ENCODE results near the gene CCDC107.
A peak's percentile ranks its signal among the peaks of the same experiment; 100 is the strongest.
"Not testable (repeated sequence)": the region's sequence is repeated elsewhere in the genome, so short reads cannot be mapped to it uniquely, and the experiment has no call there.

CCDC107 gene

DNA sequence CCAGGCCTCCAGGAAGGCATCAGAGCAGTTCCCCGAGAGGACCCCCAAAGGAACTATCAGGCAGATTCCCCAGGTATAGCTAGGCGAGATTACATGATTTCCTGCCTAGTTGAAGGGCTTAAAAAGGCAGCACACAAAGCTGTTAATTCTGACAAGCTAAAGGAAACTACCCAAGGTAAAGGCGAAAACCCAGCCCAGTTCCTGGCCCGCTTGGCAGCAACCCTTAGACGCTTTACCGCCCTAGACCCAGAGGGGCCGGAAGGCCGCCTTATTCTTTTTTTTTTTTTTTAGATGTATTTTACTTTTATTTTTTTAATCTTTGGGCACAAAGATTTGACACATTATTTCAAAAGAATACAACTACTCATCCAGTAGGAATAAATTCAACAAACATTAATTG, 19.3 kb upstream of the CCDC107 start:
- not testable (repeated sequence) for DNase-seq

DNA sequence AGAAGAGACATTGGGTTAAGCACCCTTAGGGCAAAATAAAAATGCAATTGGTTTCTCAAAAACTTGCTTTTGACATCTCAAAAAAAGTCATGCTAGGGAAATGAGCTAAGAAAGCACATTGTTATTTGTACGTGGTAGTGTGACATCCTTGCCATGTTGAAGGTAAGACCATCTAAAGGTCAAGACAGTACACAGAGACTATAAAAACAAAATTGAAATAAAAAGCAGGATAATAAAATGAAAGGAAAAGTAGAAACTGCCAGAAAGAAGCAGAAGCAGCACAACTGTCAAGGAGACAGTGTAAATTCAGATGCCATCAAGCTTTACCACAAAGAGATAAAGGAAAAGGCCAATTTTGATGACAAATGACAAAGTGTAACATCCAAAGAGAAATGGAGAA, 18.9 kb upstream of the CCDC107 start:
- not testable (repeated sequence) for DNase-seq

DNA sequence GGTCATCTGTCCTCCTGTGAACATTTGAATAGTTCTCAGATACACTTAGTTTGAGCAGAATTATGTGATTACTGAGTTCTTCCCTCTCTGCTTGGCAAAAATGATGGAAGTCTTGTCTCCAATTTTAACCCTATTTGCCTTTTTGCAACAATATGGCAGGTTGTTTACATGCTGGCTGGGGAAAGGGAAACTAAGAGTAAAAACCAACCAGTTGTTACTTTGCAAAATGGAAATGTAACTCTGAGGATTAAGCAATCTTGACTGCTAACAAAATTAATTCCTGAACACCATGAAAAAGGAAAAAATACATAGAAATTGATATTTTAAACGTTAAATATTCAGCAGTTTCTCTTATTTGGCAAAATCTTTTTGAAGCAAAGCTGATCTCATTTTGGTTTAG, 18.5 kb upstream of the CCDC107 start:
- DNase-seq = no peak

DNA sequence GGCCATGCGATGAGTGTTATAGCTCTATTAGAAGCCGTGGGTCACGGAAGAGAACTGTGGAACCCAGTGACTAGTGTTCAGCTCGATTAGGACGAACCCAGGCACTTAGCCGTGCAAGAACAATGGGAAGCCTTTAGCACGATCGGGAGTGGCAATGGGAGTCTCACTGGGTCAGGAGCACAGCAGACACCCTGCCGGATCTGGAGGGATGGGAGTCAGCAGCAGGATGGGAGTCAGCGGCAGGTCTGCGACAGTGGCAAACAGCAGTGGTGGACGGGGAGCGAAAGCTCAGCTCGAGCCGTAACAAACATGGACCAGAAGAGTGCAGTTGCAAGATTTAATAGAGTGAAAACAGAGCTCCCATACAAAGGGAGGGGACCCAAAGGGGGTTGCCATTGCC, 17.7 kb upstream of the CCDC107 start:
- DNase-seq = not testable (repeated sequence)

DNA sequence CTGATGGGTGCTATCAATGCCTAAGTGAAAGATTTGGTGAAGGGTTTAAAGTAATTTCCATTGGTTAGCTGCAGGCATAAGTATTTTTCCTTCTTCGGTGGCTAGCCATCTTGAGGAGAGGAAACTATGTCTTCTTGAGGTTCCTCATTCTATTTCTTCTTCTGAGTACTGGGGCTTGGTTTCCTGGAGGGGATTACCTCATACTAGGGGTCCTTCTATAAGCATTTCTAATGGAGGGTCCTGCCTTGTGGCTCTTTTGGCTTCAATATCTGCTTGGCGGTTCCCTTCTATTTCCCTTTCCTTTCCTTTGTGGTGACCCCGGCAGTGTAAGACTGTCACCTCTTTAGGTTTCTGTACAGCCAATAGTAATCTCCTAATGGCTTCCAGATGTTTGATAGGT, 16.6 kb upstream of the CCDC107 start:
- DNase-seq = not testable (repeated sequence)

DNA sequence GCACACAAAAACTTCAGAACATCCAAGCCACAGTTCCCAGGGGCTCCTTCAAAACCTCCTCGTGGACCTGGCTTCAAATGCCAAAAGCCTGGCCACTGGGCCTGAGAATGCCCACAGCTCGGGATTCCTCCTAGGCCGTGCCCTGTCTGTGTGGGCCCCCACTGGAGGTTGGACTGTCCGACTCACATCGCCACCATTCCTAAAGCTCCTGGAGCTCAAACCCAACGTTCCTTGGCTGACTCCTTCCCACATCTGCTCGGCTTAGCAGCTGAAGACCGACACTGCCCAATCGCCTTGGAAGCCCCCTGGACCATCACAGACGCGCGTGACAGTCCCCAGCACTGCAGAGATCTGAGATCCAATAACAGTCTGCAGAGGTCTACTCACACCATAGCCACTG, 15.0 kb upstream of the CCDC107 start:
- DNase-seq = no peak

DNA sequence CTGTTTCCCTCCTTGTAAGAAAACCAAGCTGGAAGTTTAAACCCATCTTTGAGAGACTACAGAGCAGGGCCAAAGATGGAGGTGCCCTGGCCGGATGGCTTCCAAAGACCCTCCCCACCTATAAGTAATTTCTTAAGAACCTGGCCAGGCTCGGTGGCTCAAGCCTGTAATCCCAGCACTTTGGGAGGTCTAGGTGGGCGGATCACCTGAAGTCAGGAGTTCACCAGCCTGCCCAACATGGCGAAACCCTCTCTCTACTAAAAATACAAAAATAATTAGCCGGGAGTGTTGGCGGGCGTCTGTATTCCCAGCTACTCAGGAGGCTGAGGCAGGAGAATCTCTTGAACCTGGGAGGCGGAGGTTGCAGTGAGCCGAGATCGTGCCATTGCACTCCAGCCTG, 12.4 kb upstream of the CCDC107 start:
- DNase-seq = not testable (repeated sequence)

DNA sequence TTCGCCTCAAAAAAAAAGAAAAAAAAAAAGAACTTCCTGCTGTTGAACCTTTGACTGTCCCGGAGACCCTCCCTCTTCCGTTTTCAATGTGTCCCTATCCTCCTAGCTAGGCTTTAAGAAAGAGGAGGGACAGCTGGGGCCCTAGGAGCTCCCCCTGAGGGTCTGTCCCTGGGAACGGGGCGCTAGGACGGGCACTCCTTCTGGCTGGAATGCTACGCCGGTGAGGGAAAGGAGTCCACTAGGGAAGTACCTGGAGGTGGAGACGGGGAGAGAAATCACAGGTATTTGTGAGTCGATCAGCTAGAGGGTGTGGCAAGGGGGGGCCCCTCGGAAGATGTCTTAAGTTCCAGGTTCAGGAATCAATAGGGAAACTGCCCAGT, 11.9 kb upstream of the CCDC107 start:
- DNase-seq = no peak

DNA sequence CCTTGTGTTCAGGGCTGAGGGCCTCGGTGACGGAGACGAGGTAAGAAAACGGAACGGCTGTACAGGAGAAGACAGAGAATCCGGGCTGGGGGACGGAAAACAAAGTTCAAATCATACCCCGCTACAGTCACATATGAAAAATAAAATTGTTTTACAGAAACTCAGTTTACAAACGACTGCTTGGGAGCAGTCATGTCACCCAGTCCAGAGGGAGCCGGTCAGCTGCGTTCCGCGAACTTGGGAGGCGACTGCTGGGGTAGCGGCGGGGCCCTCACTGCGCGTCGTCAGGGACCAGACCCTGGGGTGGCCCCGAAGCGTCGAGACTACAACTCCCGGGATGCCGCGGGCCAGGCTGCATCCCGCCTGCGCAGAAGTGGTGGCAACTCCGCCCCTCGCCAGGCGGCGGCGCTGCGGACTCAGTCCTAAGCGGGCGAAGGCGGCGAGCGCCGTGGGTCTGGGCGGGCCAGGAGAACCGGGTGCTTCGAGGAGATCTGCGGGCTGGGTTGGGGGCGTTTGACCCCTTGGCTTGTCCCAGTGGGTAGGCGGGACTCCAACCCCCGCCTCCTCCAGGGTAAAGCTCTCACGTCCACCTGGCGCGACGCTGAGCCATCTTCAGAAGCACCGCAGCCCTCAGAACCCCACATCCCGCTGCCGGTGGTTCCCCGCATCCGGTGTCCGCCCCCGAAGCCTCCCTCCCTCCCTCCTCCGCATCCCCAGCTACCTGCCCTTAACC, 11.4 kb upstream of the CCDC107 start:
- DNase-seq = peak; percentile 63

DNA sequence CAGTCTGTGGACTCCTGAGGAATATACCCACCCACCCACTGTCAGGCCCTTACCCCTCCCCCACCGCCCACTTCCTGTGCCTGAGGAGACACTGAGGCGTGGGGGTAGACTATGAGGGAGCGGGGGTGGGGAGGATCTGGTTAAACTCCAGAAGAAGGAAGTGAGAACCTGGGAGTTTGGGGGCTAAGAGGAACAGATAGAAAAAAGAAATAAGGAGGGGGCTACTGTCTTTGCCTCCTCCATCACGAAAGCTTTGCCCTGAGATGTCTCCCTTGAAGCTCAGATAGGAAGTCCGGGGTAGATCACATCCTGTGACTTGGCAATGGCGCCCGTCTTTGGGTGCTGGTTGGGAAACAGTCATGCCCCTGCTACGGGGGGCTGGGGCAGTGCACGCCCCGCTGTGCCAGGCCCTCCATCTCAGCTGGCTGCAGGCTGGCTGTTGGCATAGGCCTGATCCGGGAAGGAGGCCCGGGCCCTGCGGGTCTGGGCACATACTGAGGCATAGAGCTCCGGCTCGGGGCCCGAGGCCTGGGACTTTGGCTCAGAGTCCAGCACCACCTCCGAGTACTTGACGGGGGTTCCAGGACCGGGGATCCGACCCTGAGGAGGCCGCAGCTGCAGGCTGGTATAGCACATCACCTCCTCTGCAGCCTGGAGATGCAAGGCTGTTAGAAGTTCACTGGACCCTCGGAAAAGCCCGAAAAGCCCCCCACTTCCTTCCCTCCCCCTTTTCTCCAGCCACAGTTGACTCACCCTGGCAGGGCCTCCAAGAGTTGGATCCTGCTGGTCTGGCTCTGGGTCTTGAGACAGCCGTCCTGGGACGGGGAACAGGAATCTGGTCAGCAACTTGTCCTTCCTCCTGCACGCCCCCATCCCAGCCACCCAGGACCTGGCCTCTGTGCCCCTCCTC, 8.4 kb upstream of the CCDC107 start:
- DNase-seq = no peak

DNA sequence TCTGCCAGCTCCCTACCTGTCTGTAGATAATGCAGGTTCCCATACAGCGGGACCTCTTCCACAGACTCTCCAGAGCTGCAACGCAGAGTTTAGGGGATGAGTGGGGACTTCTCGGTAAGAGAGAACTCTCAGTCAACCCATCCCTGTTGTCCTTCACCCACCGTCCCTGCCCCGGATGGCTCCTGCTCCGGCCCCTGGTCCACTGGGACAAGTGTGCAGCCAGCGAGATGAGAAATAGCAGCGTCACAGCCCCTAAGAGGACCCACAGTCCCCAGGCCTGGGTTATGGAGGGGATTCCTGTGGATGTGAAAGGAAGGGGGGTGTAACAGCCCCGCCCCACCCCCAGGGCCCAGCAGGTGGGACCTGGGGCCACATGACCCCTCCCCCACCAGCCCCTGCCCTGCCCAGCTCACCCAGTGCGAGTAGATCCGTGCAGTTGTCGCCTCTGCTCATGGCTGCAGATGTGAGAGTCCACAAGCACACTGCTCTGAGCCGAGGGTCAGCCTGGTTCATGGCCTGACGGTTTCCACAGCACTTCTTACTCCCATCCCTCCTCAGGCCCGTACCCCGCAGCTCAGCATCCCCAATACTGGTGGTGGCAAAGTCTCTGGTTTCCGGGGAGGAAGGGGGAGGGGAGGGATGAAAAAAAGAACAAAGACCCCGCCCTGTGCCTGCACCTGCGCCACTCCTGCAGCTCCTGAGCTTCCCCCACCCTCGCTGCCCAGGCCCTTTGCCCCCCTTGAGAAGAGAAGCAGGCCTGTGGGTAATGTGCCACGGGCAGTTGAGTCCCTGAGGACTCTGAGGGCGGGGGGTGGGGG, 7.5 kb upstream of the CCDC107 start, which contains the start of gene SIT1:
Gene SIT1, minus strand, starts transcription at position 591 of the 818 bp plus-strand sequence. Its CDS starts 78 bp downstream, at position 513.
- DNase-seq = no peak

DNA sequence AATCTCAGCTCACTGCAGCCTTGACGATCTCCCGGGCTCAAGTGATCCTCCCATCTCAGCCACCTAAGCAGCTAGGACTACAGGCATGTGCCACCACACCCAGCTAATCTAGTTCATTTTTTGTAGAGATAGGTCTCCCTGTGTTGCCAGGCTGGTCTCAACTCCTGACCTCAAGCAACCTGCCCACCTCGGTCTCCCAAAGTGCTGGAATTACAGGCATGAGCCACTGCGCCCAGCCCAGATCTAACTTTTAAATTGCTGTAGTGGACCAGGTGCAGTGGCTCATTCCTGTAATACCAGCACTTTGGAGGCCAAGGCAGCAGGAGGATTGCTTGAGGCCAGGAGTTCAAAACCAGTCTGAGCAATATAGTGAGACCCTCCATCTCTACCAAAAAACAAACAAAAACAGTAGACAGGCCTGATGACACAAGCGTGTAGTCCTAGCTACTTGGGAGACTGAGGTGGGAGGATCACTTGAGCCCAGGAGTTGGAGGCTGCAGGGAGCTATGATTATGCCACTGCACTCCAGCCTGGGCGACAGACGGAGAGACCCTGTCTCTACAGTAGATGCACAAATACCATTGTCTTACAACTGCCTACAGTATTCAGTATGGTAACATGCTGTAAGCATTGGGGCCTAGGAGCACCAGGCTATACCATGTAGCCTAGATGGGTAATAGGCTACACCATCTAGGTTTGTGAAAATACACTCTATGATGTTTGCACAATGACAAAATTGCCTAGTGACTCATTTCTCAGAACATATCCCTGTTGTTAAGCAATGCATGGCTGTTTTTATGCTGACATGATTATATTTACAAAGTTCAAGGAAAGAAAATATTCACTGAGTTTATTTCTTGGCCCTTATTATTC, 5.9 kb upstream of the CCDC107 start:
- DNase-seq = no peak

DNA sequence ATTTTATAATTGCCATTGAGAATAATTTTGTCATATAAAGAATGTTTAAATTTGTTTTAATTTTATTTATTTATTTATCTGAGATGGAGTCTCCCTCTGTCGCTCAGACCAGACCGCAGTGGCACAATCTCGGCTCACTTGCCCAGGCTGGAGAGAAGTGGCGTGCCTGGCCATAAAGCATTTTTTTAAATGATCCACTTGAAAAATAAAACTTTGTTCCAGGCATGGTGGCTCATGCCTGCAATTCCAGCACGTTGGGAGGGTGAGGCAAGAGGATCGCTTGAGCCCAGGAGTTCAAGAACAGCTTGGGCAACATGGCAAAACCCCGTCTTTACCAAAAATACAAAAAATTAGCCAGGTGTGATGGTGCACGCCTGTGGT, 5.3 kb upstream of the CCDC107 start:
- DNase-seq = no peak

DNA sequence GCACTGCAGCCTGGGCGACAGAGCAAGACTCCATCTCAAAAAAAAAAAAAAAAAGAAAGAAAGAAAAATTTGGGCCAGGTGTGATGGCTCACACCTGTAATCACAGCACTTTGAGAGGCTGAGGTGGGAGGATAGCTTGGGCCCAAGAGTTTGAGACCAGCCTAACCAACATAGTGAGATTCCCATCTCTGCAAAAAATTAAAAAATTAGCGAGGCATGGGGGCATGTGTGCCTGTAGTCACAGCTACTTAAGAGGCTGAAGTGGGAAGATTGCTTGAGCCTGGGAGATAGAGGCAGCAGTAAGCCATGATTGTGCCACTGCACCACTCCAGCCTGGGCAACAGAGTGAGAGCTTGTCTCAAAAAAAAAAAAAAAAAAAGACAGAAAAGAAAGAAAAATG, 4.5 kb upstream of the CCDC107 start:
- DNase-seq = no peak

DNA sequence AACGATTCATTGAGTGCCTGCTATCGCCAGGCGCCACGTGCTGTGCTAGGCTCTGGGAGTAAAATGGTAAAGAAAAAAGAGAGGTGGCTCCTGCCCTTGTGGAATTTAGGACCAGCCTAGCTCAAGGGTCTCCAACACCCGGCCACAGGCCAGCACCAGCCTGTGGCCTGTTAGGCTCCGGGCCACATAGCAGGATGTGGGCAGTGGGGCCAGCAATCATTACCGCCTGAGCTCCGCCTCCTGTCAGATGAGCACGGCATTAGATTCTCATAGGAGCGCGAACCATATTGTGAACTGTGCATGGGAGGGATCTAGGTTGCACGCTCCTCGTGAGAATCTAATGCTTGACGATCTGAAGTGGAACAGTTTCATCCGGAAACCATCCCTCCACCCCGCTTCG, 1.7 kb upstream of the CCDC107 start:
- DNase-seq = no peak

DNA sequence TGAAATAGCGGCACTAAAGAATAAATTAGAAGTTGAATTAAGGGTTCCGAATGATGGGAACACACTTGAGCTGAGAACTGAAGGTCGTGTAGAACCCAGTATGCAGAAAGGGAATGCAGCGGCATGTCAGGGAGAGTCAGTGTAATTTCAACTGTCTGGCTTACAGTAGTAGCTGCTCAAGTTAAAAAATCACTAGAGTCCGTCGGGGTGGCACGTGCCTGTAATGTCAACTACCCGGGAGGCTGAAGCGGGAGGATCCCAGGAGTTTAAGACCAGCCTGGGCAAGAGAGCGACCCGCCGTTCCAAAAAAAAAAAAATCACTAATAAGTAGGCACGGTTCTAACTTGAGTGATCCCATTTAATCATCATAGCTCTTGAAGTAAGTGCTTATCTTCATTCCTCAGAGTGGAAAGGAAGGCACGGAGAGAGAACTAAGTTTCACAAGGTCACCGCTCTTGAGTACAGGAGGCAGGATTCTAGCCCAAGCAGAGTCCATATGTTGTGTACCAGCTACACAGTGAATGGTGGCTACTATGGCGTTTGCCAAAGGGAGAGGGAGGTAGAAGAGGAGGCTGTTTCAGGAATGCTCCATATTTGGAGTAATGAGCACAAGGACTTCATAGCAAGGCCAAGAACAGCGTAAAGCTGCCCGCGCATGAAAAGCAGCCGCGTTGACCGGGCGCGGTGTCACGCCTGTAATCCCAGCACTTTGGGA, 1.1 kb upstream of the CCDC107 start:
- no peak for DNase-seq

DNA sequence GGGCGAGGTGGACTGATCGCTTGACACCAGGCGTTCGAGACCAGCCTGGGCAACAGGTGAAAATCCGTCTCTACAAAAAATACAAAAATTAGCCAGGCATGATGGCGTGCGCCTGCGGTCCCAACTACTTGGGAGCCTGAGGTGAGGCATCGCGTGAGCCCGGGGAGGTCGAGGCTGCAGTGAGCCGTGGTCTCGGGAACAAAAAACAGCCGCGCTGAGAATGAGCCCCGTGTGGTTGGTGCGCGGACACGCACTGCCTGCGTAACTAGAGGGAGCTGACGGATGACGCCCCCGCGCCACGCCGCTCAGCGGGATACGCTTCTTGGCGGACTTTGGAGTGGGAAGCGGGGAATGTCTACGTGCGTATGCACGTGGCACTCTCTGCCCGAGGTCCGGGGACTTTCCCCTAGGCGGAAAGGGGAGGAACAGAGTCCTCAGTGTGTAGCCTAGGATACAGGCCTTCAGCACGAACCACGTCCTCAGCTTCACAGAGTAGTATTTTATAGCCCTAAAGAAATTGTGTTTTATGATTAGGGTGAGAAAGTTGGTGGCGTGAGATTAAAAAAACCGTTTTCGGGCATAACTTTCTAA, 451 bp upstream of the CCDC107 start, which contains the start of gene RMRP:
Gene RMRP, minus strand, starts transcription at position 474 of the 591 bp plus-strand sequence.
- DNase-seq = peak; percentile 93

DNA sequence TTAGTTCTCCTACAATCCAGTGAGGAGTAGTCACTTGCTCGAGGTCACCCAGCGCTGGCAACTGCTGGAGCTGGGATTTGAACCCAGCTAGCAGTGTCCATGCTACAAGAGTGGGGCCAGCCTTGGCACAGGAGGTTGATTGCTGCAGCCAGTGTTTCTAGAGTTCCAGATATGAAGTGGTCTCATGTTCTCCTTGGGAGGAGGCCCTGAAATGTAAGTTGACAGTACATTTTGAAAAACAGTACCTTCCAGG, 802 bp downstream of the CCDC107 start:
- DNase-seq = no peak

DNA sequence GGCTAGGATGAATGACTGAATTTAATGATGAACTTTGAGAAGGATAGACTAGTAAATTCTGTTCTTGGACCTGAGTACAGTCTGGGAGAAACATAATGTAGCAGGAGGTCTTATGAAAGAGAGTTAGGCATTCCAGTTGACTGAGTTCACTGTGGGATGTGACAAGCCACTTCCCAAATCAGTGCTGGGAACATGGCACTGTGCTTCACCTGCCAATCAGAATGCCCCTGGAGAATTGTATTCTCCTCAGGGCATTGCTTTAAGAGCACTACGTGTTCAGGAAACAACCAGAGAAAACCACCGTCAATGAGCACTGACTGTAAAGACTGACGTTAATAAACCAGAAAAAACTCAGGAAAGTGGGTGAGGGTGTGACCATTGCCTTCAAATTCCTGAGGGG, 1.2 kb downstream of the CCDC107 start:
- DNase-seq = peak; percentile 26

DNA sequence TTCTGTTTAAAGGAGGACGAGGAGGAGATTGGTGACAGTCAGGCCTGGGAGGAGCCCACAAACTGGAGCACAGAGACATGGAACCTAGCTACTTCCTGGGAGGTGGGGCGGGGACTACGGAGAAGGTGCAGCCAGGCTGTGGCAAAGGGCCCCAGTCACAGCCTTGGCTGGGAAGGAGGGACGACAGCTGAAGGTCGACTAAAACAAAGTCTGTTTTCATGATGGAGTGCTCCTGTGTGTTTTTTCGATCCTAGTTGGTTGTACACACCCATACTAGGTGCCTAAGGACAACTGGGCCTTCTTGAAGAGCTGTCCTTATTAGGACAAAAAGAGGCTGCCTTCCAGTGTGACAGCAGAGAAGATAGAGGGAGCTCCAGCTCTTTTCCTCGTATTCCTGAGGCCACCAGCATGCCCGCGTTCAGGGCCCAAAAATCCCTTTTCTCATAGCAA, 2.9 kb downstream of the CCDC107 start:
- no peak for DNase-seq

DNA sequence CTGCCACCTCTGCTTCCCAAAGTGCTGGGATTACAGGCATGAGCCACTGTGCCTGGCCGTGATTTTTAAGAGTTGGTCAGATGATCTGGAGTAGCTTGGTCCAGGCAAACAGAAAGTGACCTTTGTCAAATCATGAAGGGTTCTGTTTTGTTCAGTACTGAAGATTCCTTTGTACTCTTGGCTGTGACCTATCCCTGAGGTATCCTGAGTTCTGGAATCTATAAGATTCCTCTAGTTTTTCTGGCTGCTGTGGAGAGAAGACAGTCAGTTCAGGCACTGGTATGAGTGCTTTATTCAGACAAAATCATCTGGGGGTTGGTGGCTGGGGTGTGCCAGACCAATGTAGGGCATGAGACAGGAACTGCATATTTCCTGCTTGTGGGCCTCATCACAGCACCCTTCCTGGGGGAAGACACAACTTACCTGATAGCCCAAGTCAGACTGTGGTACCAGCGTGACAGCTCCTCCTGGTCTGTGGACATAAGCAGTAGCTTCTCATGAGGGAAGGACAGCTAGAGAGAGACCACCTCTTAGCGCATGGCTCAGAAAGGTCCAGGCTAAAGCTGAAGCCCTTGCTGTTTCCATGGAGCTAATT, 3.8 kb downstream of the CCDC107 start:
- DNase-seq = no peak

Measured in T1000 (cell line).